Body of pancreas (tissue), 4 donors: ENCODE data around the gene MTA1. TPM values are rescaled to one million over a fixed set of nuclear protein-coding genes. Genes with fewer than 3 reads are reported as not detected.

Experiments
- ATAC-seq: fragments of 150-250 bp; one replicate; pipeline ENCODE4 v1.9.1; 2016
- DNase-seq, 4 donors: peaks; one replicate each; pipeline ENCODE4 v3.0.0-alpha.2; 2019
- H3K27ac ChIP-seq, 4 donors: fragments of 200-600 bp; sonication (generic); 1 replicate in 3 of 4; 2 replicates in 1 of 4; pipeline versions ENCODE4 v1.5.1 to v1.6.1; 2016 to 2019; ENCODE audit warnings: mild to moderate bottlenecking in 1 of 4, mixed read lengths in 1 of 4, moderate library complexity in 1 of 4
- H3K27me3 ChIP-seq, 2 donors: fragments of 200-600 bp; sonication (generic); one replicate each; pipeline ENCODE4 v1.6.0; 2016; ENCODE audit warnings: mild to moderate bottlenecking in 1 of 2
- H3K36me3 ChIP-seq, 2 donors: fragments of 200-600 bp; sonication (generic); replicated peaks in 1 of 2; 2 replicates each; pipeline ENCODE4 v1.5.1; 2016; ENCODE audit warnings: low read depth in 2 of 2; ENCODE audit not compliant: insufficient read depth in 1 of 2
- H3K4me1 ChIP-seq: fragments of 200-600 bp; sonication (generic); one replicate; pipeline ENCODE4 v1.6.0; 2016
- H3K4me3 ChIP-seq, 2 donors: fragments of 200-600 bp; sonication (generic); 1 replicate in 1 of 2; 2 replicates in 1 of 2; pipeline ENCODE4 v1.5.1; 2016 to 2019
- H3K9me3 ChIP-seq, 3 donors: fragments of 200-600 bp; sonication (generic); 1 replicate in 2 of 3; 2 replicates in 1 of 3; pipeline ENCODE4 v1.5.1; 2016
- POLR2A ChIP-seq, 3 donors: fragments of 450-650 bp; IDR thresholded peaks; one replicate each; pipeline ENCODE4 v1.6.1; 2016; ENCODE audit warnings: antibody characterized with exemption in 3 of 3, mild to moderate bottlenecking in 2 of 3
- WGBS, 2 donors: methylation state at CpG; one replicate each; pipeline ENCODE4 v1.1.5; 2017; 5-methylcytosine and 5-hydroxymethylcytosine counted together
- intact Hi-C: fragments of 100-400 bp; cut with DNase I; formaldehyde crosslinking; loops from one replicate; pipeline ENCODE4 v1.15.1; 2023
- total RNA-seq, 2 donors: library from RNA; depleted of rRNA; stranded (reverse); fragments of >200 nt; gene quantifications; one replicate each; pipeline ENCODE4 v1.1.0, GENCODE V29; 2016
- TF ChIP-seq, protein P1 (sequence below), 7 experiments: fragments of 450-650 bp in 4 of 7; fragments of 200-600 bp in 3 of 7; sonication (generic) in 3 of 7; IDR thresholded peaks; one replicate each; pipeline ENCODE4 v1.5.1; 2016 to 2019; ENCODE audit warnings: antibody characterized with exemption in 7 of 7

The MTA1 gene
- total RNA-seq, 2 donors from 2014 or later, result 69.8 to 92.6 TPM

DNA sequence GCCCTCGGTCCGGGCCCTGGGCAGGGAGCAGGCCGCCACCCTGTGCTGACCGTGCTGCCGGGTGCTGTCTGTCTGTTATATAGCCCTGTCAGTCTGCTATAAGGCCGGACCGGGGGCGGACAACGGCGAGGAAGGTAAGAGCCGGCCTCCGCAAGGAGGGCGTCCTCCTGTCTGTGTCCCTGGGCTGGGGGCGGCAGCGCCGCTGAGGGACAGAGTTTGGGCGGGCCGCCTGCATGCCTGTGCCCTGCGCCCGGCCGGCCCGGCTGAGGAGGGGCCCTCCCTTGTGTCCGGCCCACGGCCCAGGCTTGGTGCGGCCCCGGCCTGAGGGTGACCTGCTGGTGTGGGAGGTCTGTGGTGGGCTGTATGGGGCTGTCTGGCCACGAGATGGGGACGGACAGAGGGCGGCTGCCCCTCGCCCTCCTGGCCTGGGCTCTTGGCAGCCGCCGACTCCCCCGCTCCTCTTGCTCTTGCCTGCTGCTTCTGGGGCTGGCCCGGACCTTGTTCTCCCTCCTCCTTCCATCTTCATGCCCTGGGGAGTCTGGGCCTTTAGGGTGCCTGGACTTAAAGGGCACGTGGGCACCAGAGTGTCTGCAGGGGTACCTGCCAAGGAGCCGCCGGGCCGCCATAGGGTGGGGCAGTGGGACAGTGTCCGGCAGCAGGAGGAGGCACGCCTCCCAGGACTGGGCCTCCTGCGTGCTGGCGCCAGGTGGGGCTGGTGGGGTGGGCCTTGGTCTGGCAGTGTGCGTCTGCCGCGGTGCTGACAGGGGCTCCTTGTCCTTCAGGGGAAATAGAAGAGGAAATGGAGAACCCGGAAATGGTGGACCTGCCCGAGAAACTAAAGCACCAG is 29.9 kb downstream of the MTA1 start:
- TF ChIP-seq, protein P1, sequence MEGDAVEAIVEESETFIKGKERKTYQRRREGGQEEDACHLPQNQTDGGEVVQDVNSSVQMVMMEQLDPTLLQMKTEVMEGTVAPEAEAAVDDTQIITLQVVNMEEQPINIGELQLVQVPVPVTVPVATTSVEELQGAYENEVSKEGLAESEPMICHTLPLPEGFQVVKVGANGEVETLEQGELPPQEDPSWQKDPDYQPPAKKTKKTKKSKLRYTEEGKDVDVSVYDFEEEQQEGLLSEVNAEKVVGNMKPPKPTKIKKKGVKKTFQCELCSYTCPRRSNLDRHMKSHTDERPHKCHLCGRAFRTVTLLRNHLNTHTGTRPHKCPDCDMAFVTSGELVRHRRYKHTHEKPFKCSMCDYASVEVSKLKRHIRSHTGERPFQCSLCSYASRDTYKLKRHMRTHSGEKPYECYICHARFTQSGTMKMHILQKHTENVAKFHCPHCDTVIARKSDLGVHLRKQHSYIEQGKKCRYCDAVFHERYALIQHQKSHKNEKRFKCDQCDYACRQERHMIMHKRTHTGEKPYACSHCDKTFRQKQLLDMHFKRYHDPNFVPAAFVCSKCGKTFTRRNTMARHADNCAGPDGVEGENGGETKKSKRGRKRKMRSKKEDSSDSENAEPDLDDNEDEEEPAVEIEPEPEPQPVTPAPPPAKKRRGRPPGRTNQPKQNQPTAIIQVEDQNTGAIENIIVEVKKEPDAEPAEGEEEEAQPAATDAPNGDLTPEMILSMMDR (IDR thresholded peaks at IDR 0.05), result no peak
- TF ChIP-seq POLR2A (IDR thresholded peaks at IDR 0.05), result no peak
- H3K4me1 ChIP-seq, result peaks cover 11% of the 10 kb centered on the region
- intact Hi-C loops, result no loop called here

DNA sequence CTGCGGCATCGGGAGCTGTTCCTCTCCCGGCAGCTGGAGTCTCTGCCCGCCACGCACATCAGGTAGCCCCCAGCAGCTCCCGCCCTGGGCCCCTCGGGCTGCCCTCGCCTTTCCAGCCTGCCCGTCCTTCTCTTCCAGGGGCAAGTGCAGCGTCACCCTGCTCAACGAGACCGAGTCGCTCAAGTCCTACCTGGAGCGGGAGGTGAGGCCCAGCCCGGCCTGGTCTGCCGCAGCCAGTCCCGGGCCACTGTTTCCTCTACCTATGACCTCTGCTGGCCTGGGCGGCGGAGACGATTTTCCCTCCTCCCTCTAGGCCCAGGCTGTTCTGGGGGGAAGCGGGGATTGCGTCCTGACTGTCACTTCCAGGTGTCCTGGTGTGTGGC is 30.5 kb downstream of the MTA1 start:
- Histone ChIP-seq H3K27me3 (no peaks in the 10 kb centered on the region), H3K4me3 (no peak overlapping the region), H3K27ac (no peak overlapping the region), H3K36me3 (peaks cover 0 to 6% of the 10 kb centered on the region in 2 donors), H3K4me1 (peaks cover 11% of the 10 kb centered on the region), H3K9me3 (no peaks in the 10 kb centered on the region)
- intact Hi-C loops, result no loop called here
- no peak for DNase-seq
- WGBS, 2 donors, result 86% methylated on average over 16 to 22 of the region's 22 CpGs
- ATAC-seq, result no peak
- TF ChIP-seq POLR2A (IDR thresholded peaks at IDR 0.05), result no peak
- TF ChIP-seq, protein P1 (IDR thresholded peaks at IDR 0.05), result no peak

More for the DNA sequence above, 29.9 kb downstream of the MTA1 start:
- DNase-seq (no peak), ATAC-seq (no peak)
- 90 to 92% methylated on average over 14 to 46 of the region's 47 CpGs for WGBS, 2 donors
- H3K4me3 ChIP-seq, result no peak overlapping the region
- H3K36me3 ChIP-seq, result peaks cover 0 to 4% of the 10 kb centered on the region in 2 donors
- no peaks in the 10 kb centered on the region for H3K9me3 ChIP-seq
- H3K27me3 ChIP-seq, result no peaks in the 10 kb centered on the region
- no peak overlapping the region for H3K27ac ChIP-seq

DNA sequence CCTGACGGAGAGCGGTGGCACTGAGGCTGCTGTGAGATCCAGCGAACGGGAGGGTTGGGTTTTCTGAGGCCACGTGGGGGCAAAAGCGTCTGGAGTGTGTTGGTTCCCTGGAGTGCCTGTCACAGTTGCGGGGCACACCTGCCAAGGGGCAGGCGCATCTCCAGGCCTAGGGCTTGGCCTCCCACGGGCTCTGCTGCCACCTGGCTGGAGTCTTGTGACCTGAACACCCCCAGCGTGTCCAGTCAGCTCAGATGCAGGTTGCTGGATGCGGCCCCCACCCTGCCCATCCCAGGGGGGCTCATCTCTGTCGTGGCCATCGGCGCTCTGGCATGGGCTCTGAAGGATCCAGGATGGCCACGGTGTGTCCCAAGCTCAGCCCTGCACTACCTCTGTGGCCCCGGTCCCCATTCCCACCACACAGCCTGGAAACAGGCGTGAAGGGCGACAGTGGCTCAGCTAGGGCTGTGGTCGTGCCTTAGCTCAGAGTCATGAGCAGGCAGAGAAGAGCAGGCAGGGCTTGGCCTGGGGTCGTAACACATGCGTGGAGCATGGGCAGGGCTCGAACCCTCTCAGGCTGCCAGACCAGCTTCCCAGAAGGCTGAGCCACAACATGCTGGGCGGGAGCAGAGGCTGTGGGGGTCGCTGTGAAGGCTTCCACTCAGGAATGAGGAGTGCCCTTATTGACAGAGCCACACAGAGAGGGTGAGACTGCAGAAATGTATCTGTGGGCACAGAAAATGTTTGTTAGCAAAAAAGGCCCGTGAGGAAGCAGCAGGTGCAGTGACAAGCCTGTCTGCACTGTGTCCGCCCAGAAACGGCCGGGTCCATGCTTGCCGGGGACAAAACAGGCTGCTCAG is 31.5 kb downstream of the MTA1 start:
- TF ChIP-seq, protein P1 (IDR thresholded peaks at IDR 0.05), result no peak
- no peak for TF ChIP-seq POLR2A (IDR thresholded peaks at IDR 0.05)
- Histone ChIP-seq H3K9me3 (no peaks in the 10 kb centered on the region), H3K27ac (no peak overlapping the region), H3K4me3 (no peak overlapping the region), H3K4me1 (peaks cover 11% of the 10 kb centered on the region), H3K36me3 (peaks cover 0 to 7% of the 10 kb centered on the region in 2 donors), H3K27me3 (no peaks in the 10 kb centered on the region)
- ATAC-seq (no peak), DNase-seq (no peak)
- WGBS, 2 donors, result 91 to 93% methylated on average over 5 to 28 of the region's 29 CpGs
- intact Hi-C loops, result no loop called here

DNA sequence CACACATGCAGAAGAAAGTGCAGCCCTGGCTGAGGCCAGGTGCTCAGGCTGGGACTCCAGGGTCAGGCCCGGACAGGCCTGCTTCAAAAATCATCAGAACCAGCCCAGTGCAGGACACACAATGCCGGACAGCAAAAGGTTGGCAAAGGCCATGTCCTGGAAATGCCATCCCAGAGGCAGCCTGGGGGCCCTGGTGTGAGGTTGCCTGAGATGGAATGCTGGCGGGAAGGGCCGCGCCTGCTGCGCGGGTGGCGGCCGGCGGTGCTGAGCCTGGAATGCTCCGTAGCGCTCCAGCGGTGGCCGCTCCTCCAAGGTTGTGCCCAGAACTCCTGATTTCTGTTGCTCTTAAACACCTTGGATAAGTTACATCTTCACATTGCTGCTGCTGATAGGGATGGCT is 33.3 kb downstream of the MTA1 start:
- intact Hi-C loops, result no loop called here
- Histone ChIP-seq H3K27me3 (no peaks in the 10 kb centered on the region), H3K4me3 (no peak overlapping the region), H3K4me1 (peaks cover 11% of the 10 kb centered on the region), H3K9me3 (no peaks in the 10 kb centered on the region), H3K27ac (no peak overlapping the region), H3K36me3 (peaks cover 0 to 7% of the 10 kb centered on the region in 2 donors)
- TF ChIP-seq, protein P1 (IDR thresholded peaks at IDR 0.05), result no peak
- TF ChIP-seq POLR2A (IDR thresholded peaks at IDR 0.05), result no peak
- DNase-seq (no peak), ATAC-seq (no peak)
- 83 to 93% methylated on average over 1 to 14 of the region's 14 CpGs for WGBS, 2 donors
